WTC11 (cell line): Measurements from ENCODE around the gene OGFR. TPM values are rescaled to one million over a fixed set of nuclear protein-coding genes. Genes with fewer than 3 reads are reported as not detected.

ENCODE experiments used
- ATAC-seq: fragments of 200-7000 bp; cut with Tn5 transposase; 2 replicates; pipeline ENCODE4 v1.10.0; 2021; ENCODE audit warnings: mild to moderate bottlenecking, moderate library complexity
- CTCF ChIA-PET: fragments of 300-600 bp; sonication (Branson Sonifier 250); formaldehyde crosslinking; loops from one replicate; lab custom pipeline; 2021; ENCODE audit warnings: antibody characterized with exemption; lab: Charles Lee
- POLR2A ChIA-PET: fragments of 350-600 bp; sonication (Branson Sonifier 250); formaldehyde crosslinking; loops from one replicate; lab custom pipeline; 2021; ENCODE audit warnings: antibody characterized with exemption; lab: Charles Lee
- DNase-seq: peaks from one replicate; pipeline ENCODE4 v3.0.0; 2021; ENCODE audit warnings: low spot score
- H3K27ac Mint-ChIP-seq: 2 replicates; pipeline ENCODE4 v1.8.0; 2021; ENCODE audit warnings: mixed read lengths
- H3K27me3 Mint-ChIP-seq: 2 replicates; pipeline ENCODE4 v1.8.0; 2021; ENCODE audit warnings: low read depth, mild to moderate bottlenecking, moderate library complexity, mixed read lengths
- H3K36me3 Mint-ChIP-seq: 2 replicates; pipeline ENCODE4 v1.8.0; 2021; ENCODE audit warnings: mixed read lengths
- H3K4me1 Mint-ChIP-seq: 2 replicates; pipeline ENCODE4 v1.8.0; 2022; ENCODE audit warnings: mixed read lengths
- H3K4me3 Mint-ChIP-seq: 2 replicates; pipeline ENCODE4 v1.8.0; 2021; ENCODE audit warnings: mild to moderate bottlenecking, moderate library complexity, mixed read lengths
- H3K9me3 Mint-ChIP-seq: 2 replicates; pipeline ENCODE4 v1.8.0; 2021; ENCODE audit warnings: mixed read lengths
- ATF1 ChIP-seq: sonication (generic); formaldehyde crosslinking; IDR thresholded peaks from 2 replicates; pipeline ENCODE4 v1.8.1; 2023; ENCODE audit warnings: mild to moderate bottlenecking, moderate library complexity, missing genetic modification reagents
- FOXJ3 ChIP-seq: sonication (generic); formaldehyde crosslinking; IDR thresholded peaks from 2 replicates; pipeline ENCODE4 v1.9.0; 2021; ENCODE audit warnings: missing genetic modification reagents, mild to moderate bottlenecking, borderline replicate concordance
- KAT7 ChIP-seq: sonication (generic); formaldehyde crosslinking; IDR thresholded peaks from 2 replicates; pipeline ENCODE4 v1.8.1; 2023; ENCODE audit warnings: missing genetic modification reagents, mild to moderate bottlenecking, borderline replicate concordance
- NFATC4 ChIP-seq: fragments of 250-450 bp; sonication (Bioruptor Pico); IDR thresholded peaks from 2 replicates; pipeline ENCODE4 v1.9.0; 2021; ENCODE audit warnings: mild to moderate bottlenecking
- NFE2L1 ChIP-seq: sonication (generic); formaldehyde crosslinking; IDR thresholded peaks from 2 replicates; pipeline ENCODE4 v1.8.1; 2023; ENCODE audit warnings: missing genetic modification reagents
- NR3C1 ChIP-seq: sonication (generic); formaldehyde crosslinking; conservative IDR thresholded peaks from 2 replicates; pipeline ENCODE4 v1.8.1; 2023; ENCODE audit warnings: low read depth, mild to moderate bottlenecking, missing genetic modification reagents
- SMAD3 ChIP-seq: sonication (generic); formaldehyde crosslinking; IDR thresholded peaks from 2 replicates; pipeline ENCODE4 v1.8.0; 2022; ENCODE audit warnings: missing genetic modification reagents, mild to moderate bottlenecking, borderline replicate concordance
- SP1 ChIP-seq: sonication (generic); formaldehyde crosslinking; conservative IDR thresholded peaks from 2 replicates; pipeline ENCODE4 v1.8.1; 2022; ENCODE audit warnings: missing genetic modification reagents
- STAT6 ChIP-seq: sonication (generic); formaldehyde crosslinking; conservative IDR thresholded peaks from 2 replicates; pipeline ENCODE4 v1.8.1; 2023; ENCODE audit warnings: mild to moderate bottlenecking, low read depth, missing genetic modification reagents, moderate library complexity
- TEAD1 ChIP-seq: sonication (generic); formaldehyde crosslinking; IDR thresholded peaks from 2 replicates; pipeline ENCODE4 v1.8.0; 2022; ENCODE audit warnings: mild to moderate bottlenecking, missing genetic modification reagents
- TP53 ChIP-seq: sonication (generic); formaldehyde crosslinking; IDR thresholded peaks from 2 replicates; pipeline ENCODE4 v1.8.1; 2023; ENCODE audit warnings: mild to moderate bottlenecking, missing genetic modification reagents
- USF2 ChIP-seq: sonication (generic); formaldehyde crosslinking; IDR thresholded peaks from 2 replicates; pipeline ENCODE4 v1.8.1; 2023; ENCODE audit warnings: mild to moderate bottlenecking, missing genetic modification reagents, moderate library complexity
- ZNF263 ChIP-seq: sonication (generic); formaldehyde crosslinking; IDR thresholded peaks from 2 replicates; pipeline ENCODE4 v1.8.1; 2022; ENCODE audit warnings: low read depth, mild to moderate bottlenecking, moderate library complexity, missing genetic modification reagents
- ZNF396 ChIP-seq: fragments of 250-450 bp; sonication (Bioruptor Pico); IDR thresholded peaks from 2 replicates; pipeline ENCODE4 v1.8.0; 2021; ENCODE audit warnings: mild to moderate bottlenecking, moderate library complexity, borderline replicate concordance
- ZNF416 ChIP-seq: fragments of 250-450 bp; sonication (Bioruptor Pico); IDR thresholded peaks from 2 replicates; pipeline ENCODE4 v1.9.0; 2021; ENCODE audit warnings: mild to moderate bottlenecking, inconsistent platforms
- total RNA-seq: library from RNA; stranded (reverse); gene quantifications from 3 replicates; pipeline ENCODE4 v1.2.3, GENCODE V29; 2021
- TF ChIP-seq, protein P1 (sequence below): sonication (generic); formaldehyde crosslinking; IDR thresholded peaks from 2 replicates; pipeline ENCODE4 v1.8.0; 2022; ENCODE audit warnings: mild to moderate bottlenecking, missing genetic modification reagents
- TF ChIP-seq, protein P2 (sequence below): sonication (generic); formaldehyde crosslinking; IDR thresholded peaks from 2 replicates; pipeline ENCODE4 v1.8.0; 2022; ENCODE audit warnings: mild to moderate bottlenecking, missing genetic modification reagents
- TF ChIP-seq, protein P3 (sequence below): fragments of 200-600 bp; IDR thresholded peaks from 2 replicates; pipeline ENCODE4 v1.8.0; 2022; ENCODE audit warnings: antibody characterized with exemption
- TF ChIP-seq, protein P4 (sequence below): sonication (generic); formaldehyde crosslinking; IDR thresholded peaks from 2 replicates; pipeline ENCODE4 v1.8.0; 2023; ENCODE audit warnings: missing genetic modification reagents, mild to moderate bottlenecking, borderline replicate concordance

The OGFR gene
- total RNA-seq, 1 experiment from 2014 or later: 43.3 TPM

- POLR2A ChIA-PET: no interaction called here
- Mint-ChIP-seq H3K4me1 (peaks cover 13% of the 10 kb centered on the region), H3K27ac (no peak overlapping the region), H3K36me3 (no peaks in the 10 kb centered on the region), H3K9me3 (no peaks in the 10 kb centered on the region), H3K4me3 (no peak overlapping the region), H3K27me3 (peaks cover 3% of the 10 kb centered on the region; the same call in 1 of the 2 replicates)
- ATAC-seq (no peak), DNase-seq (no peak)
- TF ChIP-seq, protein P1, sequence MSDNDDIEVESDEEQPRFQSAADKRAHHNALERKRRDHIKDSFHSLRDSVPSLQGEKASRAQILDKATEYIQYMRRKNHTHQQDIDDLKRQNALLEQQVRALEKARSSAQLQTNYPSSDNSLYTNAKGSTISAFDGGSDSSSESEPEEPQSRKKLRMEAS (CRISPR knock-in tag): no peak
- TF ChIP-seq ZNF416 (CRISPR knock-in tag): no peak
- CTCF ChIA-PET: interaction anchor here (2.8 kb wide), 1 partner anchor 79 kb away, joined by 22 read pairs; the partner anchor contains the start of gene NTSR1
Observed at GRCh38 chr20:62787321-62787720, 17.3 kb upstream of the OGFR start.

DNA sequence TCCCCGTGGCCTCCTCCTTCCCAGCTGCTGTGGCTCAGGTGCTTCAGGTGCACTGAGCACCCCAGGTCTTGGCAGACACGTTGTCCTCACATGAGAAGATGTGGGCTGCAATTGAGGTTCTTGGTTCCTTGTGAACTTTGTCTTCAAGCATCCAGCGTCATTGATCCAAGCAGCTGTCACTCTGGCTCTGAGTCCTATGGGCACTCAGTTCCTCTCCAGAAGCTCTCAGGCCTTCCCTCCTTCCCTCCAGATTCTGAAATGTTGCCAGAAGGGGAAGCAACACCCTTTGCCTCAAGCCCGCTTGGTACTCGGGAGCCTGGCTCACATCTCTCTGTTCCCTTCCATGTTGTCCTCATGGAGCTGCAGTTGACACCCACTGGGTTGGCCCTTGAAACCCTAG, 16.8 kb upstream of the OGFR start:
- Mint-ChIP-seq H3K4me3 (no peak overlapping the region), H3K27me3 (peaks cover 8% of the 10 kb centered on the region; the same call in 1 of the 2 replicates), H3K36me3 (no peaks in the 10 kb centered on the region), H3K9me3 (no peaks in the 10 kb centered on the region), H3K27ac (no peak overlapping the region), H3K4me1 (peaks cover 11% of the 10 kb centered on the region)
- ATAC-seq (no peak), DNase-seq (no peak)
- POLR2A ChIA-PET: no interaction called here
- CTCF ChIA-PET: interaction anchor here (1.3 to 2.8 kb wide), 2 partner anchors 9 to 79 kb away, joined by 4 to 22 read pairs; partner anchors contain the start of gene NTSR1
- TF ChIP-seq, protein P2, sequence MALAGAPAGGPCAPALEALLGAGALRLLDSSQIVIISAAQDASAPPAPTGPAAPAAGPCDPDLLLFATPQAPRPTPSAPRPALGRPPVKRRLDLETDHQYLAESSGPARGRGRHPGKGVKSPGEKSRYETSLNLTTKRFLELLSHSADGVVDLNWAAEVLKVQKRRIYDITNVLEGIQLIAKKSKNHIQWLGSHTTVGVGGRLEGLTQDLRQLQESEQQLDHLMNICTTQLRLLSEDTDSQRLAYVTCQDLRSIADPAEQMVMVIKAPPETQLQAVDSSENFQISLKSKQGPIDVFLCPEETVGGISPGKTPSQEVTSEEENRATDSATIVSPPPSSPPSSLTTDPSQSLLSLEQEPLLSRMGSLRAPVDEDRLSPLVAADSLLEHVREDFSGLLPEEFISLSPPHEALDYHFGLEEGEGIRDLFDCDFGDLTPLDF (CRISPR knock-in tag): no peak
- TF ChIP-seq FOXJ3 (CRISPR knock-in tag) (no peak), USF2 (CRISPR knock-in tag) (no peak), NFATC4 (no peak), SP1 (no peak)

DNA sequence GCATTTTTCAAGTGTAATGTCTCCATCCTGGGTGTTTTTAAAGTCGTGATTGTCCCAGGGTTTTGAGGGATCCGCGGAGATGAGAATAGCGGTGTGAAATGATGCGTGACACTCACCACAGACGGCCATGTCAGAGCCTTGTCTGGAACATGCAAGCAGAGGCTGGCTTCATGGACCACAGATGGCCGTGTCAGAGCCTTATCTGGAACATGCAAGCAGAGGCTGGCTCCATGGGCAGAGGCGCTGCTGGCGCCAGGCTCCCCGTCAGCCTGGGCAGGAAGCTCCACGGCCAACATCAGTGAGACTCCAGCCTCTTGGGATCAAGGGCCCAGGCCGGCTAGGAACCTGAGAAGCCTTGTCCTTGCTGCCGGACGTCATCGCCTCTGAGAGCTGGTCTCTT, 16.0 kb upstream of the OGFR start:
- Mint-ChIP-seq H3K4me1 (peaks cover 16% of the 10 kb centered on the region), H3K4me3 (no peak overlapping the region), H3K9me3 (no peaks in the 10 kb centered on the region), H3K27ac (no peak overlapping the region), H3K27me3 (peaks cover 8% of the 10 kb centered on the region; the same call in 1 of the 2 replicates), H3K36me3 (no peaks in the 10 kb centered on the region)
- ATAC-seq (no peak), DNase-seq (no peak)
- CTCF ChIA-PET: interaction anchor here (0.6 to 2.8 kb wide), 5 partner anchors 9 to 289 kb away, joined by 3 to 22 read pairs (median 4); partner anchors contain the start of gene NTSR1
- POLR2A ChIA-PET: no interaction called here
- TF ChIP-seq, protein P3, sequence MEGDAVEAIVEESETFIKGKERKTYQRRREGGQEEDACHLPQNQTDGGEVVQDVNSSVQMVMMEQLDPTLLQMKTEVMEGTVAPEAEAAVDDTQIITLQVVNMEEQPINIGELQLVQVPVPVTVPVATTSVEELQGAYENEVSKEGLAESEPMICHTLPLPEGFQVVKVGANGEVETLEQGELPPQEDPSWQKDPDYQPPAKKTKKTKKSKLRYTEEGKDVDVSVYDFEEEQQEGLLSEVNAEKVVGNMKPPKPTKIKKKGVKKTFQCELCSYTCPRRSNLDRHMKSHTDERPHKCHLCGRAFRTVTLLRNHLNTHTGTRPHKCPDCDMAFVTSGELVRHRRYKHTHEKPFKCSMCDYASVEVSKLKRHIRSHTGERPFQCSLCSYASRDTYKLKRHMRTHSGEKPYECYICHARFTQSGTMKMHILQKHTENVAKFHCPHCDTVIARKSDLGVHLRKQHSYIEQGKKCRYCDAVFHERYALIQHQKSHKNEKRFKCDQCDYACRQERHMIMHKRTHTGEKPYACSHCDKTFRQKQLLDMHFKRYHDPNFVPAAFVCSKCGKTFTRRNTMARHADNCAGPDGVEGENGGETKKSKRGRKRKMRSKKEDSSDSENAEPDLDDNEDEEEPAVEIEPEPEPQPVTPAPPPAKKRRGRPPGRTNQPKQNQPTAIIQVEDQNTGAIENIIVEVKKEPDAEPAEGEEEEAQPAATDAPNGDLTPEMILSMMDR: no peak
- TF ChIP-seq TP53 (CRISPR knock-in tag) (no peak), KAT7 (CRISPR knock-in tag) (no peak), SMAD3 (CRISPR knock-in tag) (no peak), NR3C1 (CRISPR knock-in tag) (no peak), ZNF263 (CRISPR knock-in tag) (no peak), FOXJ3 (CRISPR knock-in tag) (no peak), ZNF396 (CRISPR knock-in tag) (no peak), TEAD1 (CRISPR knock-in tag) (no peak), ATF1 (CRISPR knock-in tag) (no peak), STAT6 (CRISPR knock-in tag) (no peak), SP1 (no peak), NFE2L1 (no peak)
- TF ChIP-seq, protein P4, sequence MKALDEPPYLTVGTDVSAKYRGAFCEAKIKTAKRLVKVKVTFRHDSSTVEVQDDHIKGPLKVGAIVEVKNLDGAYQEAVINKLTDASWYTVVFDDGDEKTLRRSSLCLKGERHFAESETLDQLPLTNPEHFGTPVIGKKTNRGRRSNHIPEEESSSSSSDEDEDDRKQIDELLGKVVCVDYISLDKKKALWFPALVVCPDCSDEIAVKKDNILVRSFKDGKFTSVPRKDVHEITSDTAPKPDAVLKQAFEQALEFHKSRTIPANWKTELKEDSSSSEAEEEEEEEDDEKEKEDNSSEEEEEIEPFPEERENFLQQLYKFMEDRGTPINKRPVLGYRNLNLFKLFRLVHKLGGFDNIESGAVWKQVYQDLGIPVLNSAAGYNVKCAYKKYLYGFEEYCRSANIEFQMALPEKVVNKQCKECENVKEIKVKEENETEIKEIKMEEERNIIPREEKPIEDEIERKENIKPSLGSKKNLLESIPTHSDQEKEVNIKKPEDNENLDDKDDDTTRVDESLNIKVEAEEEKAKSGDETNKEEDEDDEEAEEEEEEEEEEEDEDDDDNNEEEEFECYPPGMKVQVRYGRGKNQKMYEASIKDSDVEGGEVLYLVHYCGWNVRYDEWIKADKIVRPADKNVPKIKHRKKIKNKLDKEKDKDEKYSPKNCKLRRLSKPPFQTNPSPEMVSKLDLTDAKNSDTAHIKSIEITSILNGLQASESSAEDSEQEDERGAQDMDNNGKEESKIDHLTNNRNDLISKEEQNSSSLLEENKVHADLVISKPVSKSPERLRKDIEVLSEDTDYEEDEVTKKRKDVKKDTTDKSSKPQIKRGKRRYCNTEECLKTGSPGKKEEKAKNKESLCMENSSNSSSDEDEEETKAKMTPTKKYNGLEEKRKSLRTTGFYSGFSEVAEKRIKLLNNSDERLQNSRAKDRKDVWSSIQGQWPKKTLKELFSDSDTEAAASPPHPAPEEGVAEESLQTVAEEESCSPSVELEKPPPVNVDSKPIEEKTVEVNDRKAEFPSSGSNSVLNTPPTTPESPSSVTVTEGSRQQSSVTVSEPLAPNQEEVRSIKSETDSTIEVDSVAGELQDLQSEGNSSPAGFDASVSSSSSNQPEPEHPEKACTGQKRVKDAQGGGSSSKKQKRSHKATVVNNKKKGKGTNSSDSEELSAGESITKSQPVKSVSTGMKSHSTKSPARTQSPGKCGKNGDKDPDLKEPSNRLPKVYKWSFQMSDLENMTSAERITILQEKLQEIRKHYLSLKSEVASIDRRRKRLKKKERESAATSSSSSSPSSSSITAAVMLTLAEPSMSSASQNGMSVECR: no peak
